C4-2B (cell line): ENCODE measurements around the gene EFHC2.

Source experiments
- H3K27ac ChIP-seq: fragments of 450-650 bp; 2 replicates; pipeline ENCODE4 v1.5.1; 2017
- CTCF ChIP-seq: fragments of 450-650 bp; conservative IDR thresholded peaks from 2 replicates; pipeline ENCODE4 v1.5.1; 2017; ENCODE audit warnings: mild to moderate bottlenecking
- ZFX ChIP-seq: fragments of 450-650 bp; IDR thresholded peaks from 2 replicates; pipeline ENCODE4 v1.6.1; 2017

Gene EFHC2

GRCh38 chrX:44343412-44344141, at the start of gene EFHC2:
EFHC2 (minus strand) TSS chrX:44343672; CDS start chrX:44343588, 84 bp downstream.
- no peak within 1 kb of the TSS for H3K27ac ChIP-seq
- TF ChIP-seq ZFX = no peak
- TF ChIP-seq CTCF = no peak

- TF ChIP-seq ZFX (no peak), CTCF (no peak)
- no peak overlapping the region for H3K27ac ChIP-seq
Observed at GRCh38 chrX:44392767-44393166, 49.3 kb upstream of the EFHC2 start.

GRCh38 chrX:44384688-44385338, 41.3 kb upstream of the EFHC2 start:
- no peak for TF ChIP-seq CTCF
- no peak for TF ChIP-seq ZFX
- H3K27ac ChIP-seq = no peak overlapping the region

- TF ChIP-seq CTCF = no peak
Observed at GRCh38 chrX:44382871-44383270, 39.4 kb upstream of the EFHC2 start.

GRCh38 chrX:44352758-44353157, 9.3 kb upstream of the EFHC2 start:
- no peak overlapping the region for H3K27ac ChIP-seq
- no peak for TF ChIP-seq CTCF
- no peak for TF ChIP-seq ZFX

More at GRCh38 chrX:44382871-44383270, 39.4 kb upstream of the EFHC2 start:
- no peak overlapping the region for H3K27ac ChIP-seq

GRCh38 chrX:44349561-44349960, 6.1 kb upstream of the EFHC2 start:
- no peak for TF ChIP-seq CTCF
- no peak for TF ChIP-seq ZFX
- no peak overlapping the region for H3K27ac ChIP-seq

GRCh38 chrX:44344687-44345086, 1.2 kb upstream of the EFHC2 start:
- TF ChIP-seq ZFX (no peak), CTCF (no peak)
- H3K27ac ChIP-seq = no peak overlapping the region
